Activated naive CD4-positive, alpha-beta T cell treated with Interleukin-2 at 50 U/mL for 16 hours (primary cell): ENCODE measurements around the gene GFOD2.

Experiments used
- DNase-seq: peaks from one replicate; pipeline ENCODE4 v3.0.0-alpha.2; 2020

The GFOD2 gene

DNA sequence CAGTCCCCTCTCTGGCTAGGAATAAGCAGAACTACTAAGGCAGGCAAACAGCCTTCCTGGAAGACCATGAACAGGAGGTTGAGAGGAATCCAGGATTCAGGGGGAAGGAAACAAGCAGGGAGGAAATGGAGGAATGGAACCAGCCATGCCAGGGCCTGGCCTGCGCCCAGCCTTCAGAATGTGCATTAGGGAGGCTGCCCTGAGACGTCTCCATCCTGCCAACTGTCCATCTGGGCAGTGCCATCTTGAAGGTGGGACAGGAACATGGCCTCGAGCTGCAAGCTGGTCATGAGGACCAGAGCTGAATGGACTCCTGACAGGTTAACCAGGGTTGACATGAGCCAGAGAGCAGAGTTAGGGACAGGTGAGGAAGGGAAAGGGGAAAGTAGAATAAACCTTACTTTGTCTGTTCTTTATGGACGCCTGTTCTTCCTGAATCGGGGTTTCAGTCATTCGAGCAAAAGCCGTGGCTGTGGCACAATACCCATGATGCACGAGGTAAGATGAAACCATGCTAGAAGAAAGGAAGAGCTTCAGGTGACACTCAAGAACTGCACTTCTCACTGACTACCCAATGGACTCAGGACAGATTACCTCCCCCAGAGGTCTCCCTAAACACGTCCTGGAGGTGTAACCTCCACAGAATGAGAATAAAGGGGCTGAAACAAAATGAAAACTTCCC, 12.1 kb upstream of the GFOD2 start:
- no peak for DNase-seq

DNA sequence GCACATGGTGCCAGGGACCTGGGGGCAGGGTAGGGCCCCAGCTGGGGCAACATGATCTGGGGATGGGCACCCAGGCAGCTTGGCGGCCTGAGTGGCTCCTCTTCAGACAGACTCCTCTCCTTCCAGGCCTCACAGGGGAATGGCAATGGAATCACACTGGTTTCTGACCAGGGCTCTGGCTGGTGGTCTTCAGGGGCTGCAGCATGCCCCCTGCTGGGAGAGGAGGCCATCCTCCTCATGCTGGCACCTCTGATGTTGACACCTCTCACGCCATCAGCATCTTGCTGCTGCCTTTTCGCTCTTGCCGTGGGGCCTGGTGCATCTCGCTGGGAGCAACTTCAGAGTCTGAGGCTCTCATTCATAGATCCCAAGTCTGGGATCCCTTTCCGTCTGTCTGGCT, 11.2 kb upstream of the GFOD2 start:
- DNase-seq = no peak

DNA sequence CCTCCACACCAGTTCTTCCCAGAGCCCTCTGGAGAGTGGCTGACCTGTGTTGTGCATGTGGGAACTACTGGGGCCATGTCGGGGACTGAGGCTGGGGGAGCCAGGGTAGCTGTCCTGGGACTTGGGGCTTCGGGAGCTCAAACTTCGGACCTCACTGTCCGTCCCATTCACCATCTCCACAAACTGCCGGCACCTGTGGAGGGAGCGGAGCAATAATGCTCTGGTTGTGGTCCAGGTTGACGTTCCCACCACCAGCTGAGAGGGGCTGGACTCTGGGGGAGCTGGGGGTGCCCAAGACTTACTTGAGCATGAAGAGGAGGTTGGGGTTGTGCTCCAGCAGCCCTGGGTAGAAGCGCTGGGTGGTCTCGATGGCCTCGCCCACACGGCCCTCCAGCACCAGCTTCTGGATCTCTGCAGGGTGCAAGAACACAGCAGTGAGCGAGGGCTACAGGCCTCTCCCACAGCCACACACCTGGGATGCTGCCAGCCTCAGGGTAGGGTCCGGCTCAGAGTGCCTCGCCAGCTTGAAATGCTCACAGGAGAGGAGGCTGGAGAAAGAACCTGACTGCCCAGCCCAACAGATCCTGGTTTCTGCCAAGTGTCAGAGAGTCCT, 10.6 kb upstream of the GFOD2 start:
- DNase-seq = no peak

DNA sequence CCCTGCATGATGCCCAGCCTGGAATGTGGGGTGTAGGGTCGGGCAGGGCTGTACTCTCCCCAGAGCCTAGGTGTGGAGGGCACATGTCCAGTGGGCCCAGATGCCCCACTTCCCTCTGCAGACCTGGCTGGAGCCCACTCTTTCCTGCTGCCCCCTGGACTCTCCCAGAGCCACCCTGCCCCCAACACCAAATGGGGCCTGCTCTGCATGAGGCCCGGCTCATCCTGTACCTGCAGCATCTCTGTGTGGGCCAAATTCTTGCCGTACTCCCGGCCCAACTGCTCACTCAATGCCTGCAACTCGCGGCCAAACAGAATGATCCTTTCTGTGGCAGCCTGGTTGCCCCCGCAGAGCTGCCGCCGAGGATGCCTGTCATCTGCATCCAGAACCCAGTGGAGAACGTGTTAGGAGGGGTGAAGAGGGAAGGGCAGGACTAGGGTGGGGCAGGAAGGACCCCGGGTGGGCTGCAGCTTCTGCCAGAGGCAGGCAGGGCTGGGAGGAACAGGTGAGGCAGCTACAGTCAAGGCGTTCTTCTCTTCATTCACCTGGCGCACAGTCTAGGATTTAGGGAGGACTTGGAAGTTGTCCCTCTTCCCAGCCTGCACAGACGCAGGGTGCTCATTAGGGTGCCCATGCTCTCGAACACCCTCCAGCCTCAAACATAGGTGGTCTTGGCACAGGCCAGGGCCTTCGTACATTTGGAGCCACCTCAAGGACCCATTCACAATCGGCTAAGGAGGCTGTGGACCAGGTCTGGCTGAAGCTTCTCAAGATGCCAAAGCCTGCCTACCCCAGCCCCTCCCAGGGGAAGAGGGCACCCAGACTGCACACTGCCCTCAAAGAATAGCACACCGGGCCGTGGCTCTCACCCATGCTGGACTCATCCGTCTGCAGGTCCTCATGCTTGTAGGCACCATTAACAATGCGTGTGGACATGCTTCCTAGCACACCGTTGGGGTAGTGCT, 8.7 kb upstream of the GFOD2 start:
- no peak for DNase-seq

DNA sequence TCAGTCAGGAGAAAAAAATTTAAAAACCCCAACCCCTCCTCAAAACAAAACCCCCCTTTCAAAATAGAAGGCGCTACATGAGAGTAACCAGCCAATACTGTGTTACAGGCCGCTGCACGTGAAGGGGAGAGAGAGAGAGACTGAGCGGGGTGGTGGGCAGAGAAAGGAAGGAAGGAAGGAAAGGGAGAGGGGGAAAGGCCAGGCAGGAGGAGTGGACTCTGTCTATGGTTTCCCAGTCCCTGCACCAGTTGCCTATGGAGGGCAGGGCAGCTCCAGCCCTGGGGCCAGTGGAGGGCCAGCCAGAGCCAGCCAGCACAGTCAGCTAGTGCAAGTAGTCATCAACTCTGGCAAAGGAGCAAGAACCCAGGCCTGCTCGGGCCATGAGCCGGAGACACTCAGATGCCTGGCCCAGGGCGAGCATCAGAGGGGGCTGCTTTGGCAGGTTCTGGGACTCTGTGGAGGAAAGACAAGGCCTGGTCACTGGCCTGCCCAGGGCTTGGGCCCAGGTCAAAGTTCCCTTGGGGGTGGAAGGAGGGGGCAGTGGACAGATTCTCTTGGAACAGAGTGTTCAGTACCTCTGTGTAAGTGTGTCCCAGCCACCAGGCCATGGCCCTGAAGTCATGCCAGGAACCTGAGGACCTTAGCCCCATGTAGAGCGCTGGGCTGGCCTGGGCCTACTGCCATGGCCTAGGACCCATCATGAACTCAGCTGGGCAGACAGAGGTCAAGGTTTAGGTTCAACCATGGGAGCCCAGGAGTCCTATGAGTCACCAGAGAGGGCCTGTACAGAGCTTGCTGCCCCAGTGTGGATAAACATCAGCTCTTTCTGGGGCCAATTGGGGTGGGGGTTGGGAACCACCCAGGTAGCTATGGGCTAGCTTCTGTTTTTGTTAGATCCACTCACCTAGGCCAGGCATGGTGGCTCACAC, 7.3 kb upstream of the GFOD2 start:
- DNase-seq = no peak

DNA sequence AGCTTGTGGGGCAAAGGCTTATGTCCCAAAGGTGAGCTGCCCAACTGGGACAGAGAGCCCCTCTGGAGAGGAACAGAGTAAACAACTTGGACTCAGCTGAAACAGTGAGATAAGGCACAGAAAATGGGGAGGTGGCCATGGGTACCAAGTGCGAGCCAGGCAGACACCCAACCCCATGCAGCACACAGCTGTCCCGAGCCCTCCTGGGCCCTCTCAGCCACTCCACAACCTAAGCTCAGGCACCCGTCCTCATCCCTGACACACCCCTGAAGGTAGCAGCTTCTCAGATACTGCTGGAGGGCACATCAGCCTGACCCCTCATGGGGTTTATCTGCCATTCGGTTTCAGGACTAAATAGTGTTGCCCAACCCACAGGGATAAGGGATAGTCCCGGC, 4.8 kb upstream of the GFOD2 start:
- DNase-seq = no peak

DNA sequence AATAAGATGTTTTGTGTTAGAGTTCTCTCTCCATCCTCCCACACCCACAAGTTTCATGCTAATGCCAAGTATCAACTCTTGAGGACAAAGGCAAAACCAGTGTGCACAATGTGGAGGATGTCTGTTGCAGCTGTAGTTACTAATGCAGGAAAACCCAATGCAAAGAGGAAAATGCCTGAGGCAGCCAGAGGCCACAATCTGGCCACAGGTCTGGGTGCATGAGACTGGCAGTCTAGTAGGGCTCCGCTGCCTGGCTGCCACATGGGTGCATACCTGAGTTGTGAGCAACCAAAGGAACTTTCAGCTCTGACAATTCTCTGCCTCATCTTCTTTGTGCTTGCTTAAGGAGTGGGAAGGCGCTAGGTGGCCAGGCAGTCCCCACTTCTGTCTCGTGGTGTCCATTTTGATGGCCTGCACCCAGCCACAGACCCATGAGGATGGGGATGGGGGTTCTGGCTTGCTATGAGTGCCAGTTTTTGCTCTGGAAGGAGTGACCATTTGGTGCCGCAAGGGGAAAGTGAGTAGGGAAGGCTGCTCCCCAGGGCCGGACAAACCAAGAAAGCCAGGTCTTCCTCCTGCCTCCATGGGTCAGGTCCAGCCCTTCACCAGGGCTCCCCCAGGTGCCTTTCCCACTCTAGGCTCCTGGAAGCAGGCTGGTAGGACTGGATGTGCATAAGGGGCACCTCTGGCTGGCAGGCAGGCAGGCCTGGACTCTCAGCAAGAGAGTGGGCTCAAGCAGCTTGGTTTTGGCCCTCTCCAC, 4.2 kb upstream of the GFOD2 start:
- DNase-seq = no peak

DNA sequence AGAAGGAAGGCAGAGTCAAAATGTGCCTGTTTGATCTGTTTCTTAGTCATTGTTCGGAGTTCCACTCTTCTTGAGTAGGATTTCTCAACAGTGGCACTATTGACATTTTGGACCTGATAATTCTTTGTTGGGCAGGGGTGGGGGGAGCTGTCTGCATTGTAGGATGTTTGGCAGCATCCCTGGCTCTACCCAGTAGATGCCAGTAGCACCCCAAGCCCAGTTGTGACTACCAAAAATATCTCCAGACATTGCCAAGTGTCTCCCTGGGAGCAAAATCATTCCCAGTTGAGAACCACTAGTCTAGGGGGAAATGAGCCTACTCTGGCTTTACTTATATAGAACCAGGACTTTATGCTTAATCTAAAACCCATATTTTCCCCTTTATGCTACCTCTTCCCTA, 1.1 kb upstream of the GFOD2 start:
- DNase-seq = no peak

DNA sequence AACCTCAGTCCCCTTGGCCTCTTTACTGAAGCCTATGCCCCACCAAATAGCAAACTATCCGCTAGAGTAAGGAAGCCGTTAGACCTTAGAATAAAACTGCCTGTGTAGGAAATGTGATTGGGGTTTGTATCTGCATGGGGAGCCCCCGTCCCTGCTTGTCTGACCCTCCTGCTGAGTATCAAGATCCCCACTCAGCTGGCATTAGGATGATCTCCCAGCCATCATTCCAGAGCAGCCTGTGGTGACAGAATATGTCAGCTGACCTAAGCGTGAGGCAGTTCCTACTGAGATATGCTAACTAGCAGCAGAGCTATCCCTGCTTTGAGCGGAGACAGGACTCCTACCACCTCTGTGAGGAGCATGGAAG, 645 bp upstream of the GFOD2 start:
- DNase-seq = peak; percentile 6

DNA sequence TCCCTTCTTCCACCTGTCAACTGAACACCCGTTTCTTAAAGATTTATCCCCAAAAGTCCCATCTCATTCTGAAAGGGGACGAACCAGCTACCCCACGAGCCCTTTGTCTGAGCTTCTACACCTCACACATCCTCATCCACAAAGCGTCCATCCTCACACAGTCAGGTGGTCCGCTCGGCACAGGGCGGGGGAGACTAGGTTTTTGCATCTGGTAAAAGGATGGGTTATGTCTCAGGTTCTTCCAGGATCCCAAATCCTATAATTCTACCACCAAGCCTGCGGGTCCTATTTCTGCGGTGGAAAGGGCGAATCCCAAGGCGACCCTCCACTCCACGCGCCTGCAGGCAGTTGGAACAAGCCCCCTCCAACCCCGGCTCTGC, 458 bp downstream of the GFOD2 start:
- DNase-seq = peak; percentile 7

DNA sequence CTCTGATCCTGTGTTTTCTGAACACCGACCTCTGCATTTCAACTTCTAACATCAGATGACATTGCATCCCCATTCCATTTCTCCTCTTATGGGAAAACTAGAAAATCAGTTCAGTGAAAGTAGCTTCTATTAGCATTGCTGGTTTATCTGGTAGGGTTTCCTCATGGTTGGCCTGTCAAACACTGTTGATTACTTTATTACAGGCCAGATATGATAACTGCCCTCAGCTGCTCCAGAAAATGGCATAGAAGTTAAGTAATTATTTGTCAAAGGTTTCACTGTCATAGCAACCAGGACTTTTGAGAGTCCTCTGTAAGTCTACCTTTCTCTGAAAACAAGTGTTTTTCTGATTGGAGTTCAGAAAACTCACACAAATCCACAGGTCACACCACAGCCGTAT, 3.0 kb downstream of the GFOD2 start:
- no peak for DNase-seq

DNA sequence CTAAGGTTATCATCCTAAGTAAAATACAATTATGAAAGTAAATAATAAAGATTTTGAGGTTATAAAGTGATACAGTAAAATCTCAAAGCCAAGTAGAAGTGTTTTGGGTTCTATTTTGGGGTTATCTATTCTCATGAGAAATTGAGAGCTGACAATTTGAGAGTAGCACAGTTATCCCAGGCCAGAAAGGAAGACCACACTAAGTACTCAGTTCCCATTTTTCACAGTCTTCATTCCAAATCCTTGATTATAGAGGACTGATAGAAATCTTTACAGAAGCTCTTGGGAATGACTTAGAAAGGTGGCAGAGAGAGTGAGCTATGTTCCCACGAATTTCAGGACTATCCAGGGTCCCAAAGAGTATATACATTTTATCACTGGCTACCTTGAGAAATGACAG, 4.6 kb downstream of the GFOD2 start:
- DNase-seq = no peak

DNA sequence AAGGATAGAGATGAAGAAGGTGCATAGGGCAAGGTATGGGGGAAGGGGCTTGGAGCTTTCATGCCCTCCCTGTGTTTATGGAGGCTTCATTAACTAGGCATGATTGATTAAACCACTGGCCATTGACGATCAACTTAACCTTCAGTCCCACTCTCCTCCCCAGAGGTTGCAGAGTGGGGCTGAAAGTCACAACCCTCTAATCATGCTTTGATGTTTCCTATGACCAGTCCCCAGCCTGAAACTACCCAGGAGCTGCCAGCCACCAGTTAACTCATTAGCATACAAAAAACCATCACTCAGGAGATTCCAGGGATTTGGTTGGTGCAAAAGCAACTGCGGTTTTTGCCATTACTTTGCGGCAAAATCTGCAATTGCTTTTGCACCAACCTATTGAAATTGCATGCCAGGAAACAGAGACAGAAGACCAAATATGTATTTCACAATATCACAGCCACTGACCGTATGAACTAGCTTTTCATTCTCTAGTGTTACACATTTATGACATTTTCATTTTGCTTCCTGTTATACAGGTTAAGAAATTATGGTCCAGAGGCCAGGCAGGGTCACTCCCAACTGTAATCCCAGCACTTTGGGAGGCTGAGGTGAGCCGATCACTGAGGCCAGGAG, 5.4 kb downstream of the GFOD2 start:
- DNase-seq = no peak

DNA sequence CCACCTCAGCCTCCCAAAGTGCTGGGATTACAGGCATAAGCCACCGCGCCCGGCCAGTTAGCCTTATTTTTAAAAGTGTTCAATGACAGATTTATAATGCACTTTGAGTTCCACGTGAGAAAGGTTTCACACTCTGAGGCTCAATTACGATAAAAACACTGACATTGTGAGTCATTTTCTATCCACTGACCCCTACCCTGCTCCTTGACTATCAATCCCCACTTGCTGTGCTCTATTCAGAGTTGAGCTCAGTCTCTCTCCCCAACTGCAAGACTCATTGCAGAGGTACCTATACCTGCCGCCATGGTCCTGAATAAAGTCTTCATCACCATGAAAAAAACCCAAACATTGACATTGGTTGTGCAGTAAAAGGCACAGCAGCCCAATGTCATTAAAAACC, 8.5 kb downstream of the GFOD2 start:
- DNase-seq = no peak

DNA sequence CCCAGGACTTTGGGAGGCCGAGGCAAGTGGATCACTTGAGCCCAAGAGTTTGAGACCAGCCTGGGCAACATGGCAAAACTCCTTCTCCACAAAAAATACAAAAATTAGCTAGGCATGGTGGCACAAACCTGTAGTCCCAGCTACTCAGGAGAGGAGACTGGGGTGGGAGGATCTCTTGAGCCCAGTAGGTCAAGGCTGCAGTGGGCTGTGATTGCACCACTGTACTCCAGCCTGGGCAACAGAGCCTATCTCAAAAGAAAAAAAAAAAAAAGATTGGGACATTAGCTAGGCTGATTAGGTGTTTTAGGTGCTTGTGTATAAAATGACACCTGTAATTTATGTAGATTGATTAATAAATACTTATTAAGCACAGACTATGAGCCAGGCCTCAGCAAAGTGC, 10.1 kb downstream of the GFOD2 start:
- no peak for DNase-seq

DNA sequence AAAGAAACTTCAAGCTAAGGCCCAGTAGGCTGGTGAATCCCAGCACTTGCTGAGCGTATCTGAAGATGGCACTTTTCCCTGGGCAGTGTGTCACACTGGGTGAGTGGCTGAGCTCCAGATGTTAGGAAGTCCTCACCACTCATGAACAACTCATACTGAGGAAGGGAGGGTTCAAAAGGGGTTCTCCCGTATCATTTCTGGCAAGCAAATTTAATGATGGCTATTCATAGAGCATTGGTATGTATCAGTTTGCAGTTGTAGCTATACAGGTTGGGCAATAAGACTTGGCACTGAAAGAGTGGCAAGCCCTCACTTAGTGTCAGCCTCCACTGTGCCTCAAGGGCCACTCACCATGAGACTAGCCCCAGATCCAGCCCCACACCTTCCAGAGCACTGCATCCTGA, 10.7 kb downstream of the GFOD2 start:
- no peak for DNase-seq

DNA sequence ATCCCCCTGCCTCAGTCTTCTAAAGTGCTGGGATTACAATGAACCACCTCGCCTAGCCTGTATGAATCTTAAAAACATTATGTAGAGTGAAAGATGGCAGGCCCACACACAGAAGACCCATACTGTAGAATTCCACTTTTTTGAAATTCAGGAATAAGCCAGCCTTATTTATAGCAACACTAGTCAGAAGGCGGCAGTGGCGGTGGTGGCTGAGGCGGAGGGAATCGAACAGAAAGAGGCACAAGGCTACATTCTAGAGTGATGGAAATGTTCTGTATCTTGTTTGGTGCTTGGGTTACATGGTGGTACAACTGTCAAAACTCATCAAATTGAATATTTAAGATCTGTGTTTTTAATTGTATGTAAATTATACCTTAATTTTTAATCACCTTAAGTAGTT, 11.3 kb downstream of the GFOD2 start:
- DNase-seq = no peak

DNA sequence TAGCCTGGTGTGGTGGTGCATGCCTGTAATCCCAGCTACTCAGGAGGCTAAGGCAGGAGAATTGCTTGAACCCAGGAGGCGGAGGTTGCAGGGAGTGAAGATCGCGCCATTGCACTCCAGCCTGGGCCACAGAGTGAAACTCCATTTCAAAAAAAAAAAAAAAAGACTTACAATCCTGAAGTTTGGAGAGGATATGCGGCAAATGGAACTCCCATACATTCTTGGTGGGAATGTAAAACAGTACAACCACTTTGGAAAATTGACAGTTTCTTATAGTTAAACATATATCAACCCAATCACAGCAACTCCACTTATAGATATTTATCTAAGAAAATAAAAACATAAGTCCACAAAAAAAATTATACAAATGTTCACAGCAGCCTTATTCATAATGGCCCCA, 11.9 kb downstream of the GFOD2 start:
- no peak for DNase-seq

DNA sequence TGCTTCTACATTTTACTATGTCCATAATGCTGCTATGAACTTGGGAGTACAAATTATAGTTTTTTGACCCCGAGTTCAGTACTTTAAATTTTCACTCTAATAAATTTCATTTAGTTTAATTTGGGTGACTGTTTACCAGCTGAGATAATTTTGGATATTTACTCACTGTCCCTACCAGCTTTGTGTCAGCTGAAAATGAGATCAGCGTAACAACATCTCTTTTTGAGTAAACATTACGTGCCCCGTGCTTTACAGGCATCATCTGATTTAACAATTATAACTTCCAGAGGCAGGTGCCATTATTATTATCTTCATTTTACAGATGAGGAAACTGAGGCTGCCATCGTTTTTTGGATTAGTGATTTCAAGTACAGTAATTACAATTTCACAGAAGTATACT, 15.0 kb downstream of the GFOD2 start:
- DNase-seq = no peak

DNA sequence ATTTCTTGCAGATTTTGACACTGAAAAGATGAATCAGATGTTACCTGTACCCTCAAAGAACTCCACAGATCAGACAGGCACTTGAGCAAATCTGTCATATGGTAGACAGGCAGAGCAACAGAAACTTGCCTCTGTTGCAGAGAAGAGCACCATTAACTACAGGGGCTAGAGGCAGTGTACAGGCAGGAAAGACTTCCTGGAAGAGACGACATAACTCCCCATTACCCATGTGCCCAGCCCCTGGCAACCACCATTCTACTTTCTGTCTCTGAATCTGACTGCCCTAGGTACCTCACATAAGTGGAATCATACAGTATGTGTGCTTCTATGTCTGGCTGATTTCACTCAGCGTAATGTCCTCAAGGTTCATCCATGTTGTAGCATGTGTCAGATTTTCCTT, 15.5 kb downstream of the GFOD2 start:
- no peak for DNase-seq

DNA sequence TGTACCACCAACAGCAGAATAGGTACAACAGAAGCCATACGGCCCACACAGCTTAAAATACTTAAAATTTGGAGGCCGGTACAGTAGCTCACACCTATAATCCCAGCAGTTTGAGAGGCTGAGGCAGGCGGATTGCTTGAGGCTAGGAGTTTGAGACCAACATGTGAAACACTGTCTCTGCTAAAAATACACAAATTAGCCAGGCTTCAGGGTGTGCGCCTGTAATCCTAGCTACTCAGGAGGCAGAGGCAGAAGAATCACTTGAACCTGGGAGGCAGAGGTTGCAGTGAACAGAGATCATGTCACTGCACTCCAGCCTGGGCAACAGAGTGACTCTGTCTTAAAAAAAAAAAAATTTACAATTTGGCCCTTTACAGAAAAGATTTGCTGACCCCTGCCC, 17.0 kb downstream of the GFOD2 start:
- no peak for DNase-seq

DNA sequence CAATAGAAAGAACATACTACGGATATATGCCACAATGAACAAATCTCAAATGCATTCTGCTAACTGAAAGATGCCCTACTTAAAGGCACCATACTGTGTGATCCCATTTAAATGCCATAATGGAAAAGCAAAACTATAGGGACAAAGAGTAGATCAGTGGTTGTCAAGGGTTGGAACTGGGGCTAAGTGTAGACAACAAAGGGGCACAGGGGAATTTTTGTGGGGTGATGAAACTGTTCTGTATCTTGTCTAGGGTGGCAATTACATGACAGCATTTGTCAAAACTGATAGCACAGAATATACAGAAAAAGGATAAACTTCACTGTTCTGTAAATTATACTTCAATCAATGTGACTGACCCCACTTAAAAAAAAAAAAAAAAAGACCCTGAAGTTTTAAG, 17.7 kb downstream of the GFOD2 start:
- no peak for DNase-seq
